GM18867 (cell line): ENCODE measurements around the gene MAN1A2.

Experiments used
- ATAC-seq: cut with Tn5 transposase; IDR thresholded peaks from one replicate; pipeline ENCODE4 v1.9.1; 2021; ENCODE audit warnings: mild to moderate bottlenecking, moderate library complexity; ENCODE audit not compliant: unreplicated experiment

MAN1A2 gene

DNA sequence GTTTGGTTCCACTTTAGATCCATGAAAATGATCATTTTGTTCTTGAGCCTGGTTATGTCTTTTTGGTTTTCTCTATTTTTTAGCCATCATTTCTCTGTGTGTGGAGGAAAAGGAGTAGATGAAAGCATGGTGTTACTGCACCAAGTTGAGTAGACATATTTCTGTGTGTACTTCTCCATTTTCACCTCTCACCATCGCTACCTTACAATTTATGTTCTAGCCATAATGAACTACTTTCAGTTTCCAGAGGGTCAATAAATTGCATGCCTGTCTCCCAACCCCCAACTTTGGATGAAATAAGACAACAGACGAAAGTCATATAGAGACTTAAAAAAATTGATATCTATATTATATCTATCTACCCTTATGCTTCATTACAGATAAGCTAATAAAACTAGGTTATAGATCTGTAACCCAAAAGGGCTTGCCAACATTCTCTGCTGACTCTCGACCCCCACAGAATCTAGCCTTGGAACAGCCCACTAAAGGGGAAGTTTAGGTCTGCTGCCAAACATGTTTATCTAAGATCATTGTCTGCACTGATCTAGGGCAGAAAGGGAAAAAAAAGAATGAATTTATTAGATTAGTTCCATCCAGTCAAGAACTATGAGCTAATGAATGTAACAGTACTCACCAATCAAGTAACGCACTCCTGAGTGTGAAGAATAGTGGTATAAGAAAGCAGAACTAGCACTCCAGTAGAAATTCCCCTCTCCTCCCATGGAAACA is 7.5 kb upstream of the MAN1A2 start:
- no peak for ATAC-seq

GRCh38 chr1:117362986-117363385 is 4.3 kb upstream of the MAN1A2 start:
- no peak for ATAC-seq

DNA sequence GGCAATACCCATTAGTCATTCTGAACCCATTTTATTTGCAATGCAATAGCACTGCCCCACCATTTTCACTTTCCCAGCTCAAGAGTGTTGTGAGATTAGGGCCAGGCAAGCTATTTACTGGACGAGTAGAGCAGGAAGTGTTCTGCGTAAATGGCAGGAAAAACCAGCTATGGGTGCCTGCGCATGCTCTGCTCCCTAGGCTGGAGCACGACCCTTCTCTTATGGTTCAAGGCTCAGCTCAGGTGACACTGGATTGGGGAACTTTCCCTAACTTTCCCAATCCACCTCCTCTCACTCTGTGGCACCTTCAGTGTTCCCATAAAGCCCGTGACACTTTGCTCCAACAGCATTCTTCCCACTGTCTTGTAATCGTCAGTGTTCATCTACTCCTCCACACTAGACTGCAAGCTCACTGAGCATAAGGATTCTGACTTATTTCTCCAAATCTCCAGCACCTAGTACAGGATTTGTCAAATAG is 3.6 kb upstream of the MAN1A2 start:
- ATAC-seq, result no peak

GRCh38 chr1:117364240-117364639 is 3.0 kb upstream of the MAN1A2 start:
- ATAC-seq, result no peak

DNA sequence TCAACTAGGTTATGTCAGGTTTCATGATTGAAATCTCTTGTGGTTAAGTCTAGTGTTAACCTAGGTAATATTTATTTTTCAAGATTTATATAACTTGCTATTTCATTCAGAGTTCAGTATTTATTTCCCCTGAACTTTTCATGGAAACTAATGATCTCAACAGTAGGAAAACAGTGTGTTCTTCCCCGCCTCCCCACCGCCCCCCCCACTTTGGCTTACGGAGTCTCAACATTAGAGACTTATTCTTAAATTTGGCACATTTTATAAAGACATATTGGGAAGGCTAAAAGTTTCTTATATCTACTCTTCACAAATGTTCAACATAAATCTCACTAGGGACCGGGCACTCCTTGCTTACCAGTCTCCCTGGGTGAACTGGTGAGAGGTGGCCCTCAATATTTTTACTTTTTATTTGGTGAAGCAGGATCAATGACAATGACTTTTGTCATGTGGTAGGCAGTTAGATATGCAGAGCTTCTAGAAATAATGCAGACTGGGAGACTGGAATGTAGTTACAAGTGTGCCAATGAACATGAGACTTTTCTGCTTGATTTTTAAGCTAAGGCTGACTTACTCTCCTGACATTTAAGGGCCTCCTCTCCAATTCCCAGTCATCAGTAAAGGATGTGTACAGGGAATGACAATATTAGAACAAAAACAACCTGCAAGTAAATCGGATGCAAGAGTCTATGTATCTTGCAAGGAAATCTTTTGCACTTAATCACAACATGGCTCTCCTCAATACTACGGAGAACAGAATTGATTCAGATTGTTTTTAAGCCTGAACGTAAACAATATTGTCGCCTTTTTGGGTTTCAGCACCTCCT is 1.7 kb upstream of the MAN1A2 start:
- ATAC-seq, result no peak

- peak; percentile 45 for ATAC-seq
These were observed 838 bp upstream of the MAN1A2 start for GRCh38 chr1:117366177-117367045.

DNA sequence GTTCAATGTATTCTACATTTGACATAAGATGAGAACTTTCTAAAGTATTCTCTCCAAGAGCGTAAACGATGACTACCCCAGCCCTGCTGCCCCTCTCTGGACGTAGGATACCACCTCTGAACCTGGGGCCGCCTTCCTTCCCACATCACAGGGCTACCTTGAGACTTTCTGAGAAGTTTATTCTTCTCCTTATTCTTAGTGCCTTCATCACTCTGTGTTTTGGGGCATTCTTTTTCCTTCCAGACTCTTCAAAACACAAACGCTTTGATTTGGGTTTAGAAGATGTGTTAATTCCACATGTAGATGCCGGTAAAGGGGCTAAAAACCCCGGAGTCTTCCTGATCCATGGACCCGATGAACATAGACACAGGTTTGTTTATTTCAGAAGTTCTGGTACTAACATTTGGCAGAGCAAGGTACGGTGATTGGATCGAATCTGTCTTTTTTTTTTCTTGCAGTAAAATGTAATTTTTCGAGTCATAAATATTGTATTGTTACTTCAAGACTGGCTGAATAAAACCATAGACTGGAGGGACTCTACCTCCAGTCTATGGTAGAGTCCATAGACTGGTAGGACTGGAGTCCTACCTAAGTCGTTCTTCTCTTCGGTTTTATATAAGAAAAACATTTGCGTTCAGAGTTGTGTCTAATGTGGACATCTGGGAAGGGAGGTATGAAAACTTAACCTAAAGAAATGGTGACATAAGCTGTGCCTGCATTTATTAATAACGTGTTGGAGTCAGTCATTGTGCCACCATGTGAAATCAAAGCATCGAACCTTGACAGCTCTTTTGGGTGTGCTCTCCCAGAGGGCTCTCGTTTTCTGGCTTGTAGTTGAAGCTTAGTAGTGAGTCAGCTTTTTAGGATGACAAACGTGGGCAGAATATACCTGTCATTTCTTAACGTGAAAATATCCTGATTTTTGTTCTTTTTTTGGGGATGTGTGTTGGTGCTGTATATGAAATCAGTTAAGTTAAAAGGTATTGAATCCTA is 1.2 kb downstream of the MAN1A2 start:
- peak; percentile 24 for ATAC-seq

GRCh38 chr1:117370071-117370470 is 2.8 kb downstream of the MAN1A2 start:
- ATAC-seq, result no peak

DNA sequence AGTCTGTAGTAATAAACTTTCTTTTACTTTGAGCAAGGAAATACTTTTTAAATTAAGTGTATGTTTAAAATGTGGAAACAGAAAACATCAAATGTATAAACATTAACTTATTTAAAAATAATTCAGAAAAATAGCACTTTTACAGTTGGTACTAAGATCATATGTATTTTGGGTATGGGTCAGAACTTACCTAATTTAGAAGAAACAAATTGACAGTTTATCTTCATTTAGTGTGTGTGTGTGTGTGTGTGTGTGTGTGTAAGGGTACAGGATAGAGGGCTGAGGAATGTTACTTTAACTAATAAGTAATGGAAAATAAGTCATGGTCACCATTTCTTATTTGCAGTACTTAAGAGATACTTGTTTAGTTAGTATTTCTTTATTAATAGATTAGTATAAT is 3.3 kb downstream of the MAN1A2 start:
- no peak for ATAC-seq

GRCh38 chr1:117371441-117372151 is 4.3 kb downstream of the MAN1A2 start:
- ATAC-seq, result no peak

DNA sequence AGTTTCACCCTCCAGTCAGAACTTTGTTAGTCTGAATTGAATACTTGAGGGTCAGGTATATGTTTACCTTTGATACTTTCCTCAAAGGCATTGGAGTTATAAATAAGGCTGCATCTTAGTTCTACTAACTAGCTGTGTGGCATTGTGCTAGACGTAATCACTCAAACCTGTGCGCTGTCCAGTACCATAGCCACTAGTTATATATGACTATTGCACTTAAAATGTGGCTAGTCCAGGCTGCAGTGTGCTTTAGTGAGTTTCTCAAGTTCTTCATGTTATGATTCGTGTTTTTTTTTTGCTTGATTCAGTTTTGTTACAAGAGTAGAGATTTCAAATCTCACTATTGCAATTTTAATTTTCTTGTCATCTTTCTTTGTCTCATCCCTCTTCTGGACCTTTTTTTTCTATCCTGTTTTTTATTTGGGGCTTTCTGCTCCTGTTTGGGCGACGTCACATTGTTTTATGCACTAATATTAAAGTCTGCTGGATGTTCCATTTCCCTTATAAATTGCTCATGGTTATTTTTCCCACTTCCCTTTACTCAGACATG is 5.7 kb downstream of the MAN1A2 start:
- ATAC-seq, result no peak

- ATAC-seq, result no peak
These were observed 6.7 kb downstream of the MAN1A2 start for GRCh38 chr1:117373932-117374331.

DNA sequence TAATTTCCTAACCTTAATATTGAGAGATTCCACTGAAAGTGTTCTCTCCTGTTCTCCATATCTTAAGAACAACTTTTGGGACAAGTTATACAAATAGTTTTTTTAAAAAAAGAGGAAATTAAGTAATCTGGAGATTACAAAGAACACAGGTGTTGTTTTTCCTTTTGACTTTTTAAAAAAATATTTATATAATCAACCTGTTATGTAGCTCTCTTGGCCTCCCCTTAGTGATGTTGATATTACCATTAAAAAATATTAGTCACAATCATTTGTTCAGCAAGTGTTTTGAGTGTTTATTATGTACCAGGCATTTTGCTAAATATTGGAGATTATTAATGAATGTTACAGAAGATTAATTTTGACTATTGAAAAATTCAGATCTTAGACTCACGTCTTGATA is 8.1 kb downstream of the MAN1A2 start:
- no peak for ATAC-seq

- no peak for ATAC-seq
These were observed 19.9 kb downstream of the MAN1A2 start for GRCh38 chr1:117387060-117387633.

DNA sequence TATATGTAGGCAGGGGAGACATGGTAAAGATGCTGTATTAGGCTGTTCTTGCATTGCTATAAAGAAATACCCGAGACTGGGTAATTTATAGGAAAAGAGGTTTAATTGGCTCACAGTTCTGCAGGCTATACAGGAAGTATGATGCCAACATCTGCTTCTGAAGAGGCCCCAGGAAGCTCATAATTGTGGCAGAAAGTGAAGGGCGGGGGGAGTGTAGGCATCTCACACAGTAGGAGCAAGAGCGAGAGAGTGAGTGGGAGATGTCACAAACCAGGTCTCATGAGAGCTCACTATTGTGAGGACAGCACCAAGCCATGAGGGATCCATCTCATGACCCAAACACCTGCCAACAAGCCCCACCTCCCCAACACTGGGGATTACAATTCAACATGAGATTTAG is 21.1 kb downstream of the MAN1A2 start:
- ATAC-seq, result no peak

DNA sequence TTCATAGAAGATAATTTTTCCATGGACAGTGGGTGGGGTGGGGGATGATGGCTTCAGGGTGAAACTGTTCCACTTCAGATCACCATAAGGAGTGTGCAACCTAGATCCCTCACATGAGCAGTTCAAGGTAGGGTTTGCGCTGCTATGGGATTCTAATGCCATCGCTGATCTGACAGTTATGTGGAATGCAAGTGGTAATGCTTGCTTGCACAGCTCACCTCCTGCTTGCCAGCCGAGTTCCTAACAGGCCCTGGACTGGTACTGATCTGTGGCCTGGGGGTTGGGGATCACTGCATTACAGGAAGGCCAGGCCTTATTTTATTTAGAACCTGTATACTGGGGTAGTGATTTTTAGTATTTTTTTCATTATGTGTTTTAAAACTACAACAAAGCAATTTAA is 22.0 kb downstream of the MAN1A2 start:
- no peak for ATAC-seq

GRCh38 chr1:117389779-117390178 is 22.5 kb downstream of the MAN1A2 start:
- ATAC-seq, result no peak

DNA sequence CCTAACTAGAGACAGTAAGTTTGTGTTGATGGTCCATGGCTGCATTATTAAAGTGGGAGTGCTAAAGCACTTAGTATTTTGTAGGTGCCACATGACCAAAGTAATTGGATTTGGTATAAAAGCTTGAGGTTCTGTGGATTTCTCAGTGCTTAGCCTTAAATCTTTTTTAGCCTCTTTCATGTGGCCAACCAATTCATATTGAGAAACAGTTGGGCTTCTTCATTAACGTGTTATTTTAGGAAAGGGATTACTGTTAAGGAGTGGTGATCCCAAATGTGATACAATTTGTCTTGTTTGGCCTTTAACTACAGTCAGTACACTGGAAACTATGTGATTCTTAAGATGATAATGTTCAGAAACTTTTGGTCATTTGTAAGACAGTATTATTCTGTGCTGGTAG is 25.5 kb downstream of the MAN1A2 start:
- no peak for ATAC-seq

GRCh38 chr1:117396074-117396473 is 28.8 kb downstream of the MAN1A2 start:
- ATAC-seq, result no peak
